ENCODE measurements around the gene ABO. TPM values are rescaled to one million over a fixed set of nuclear protein-coding genes. Genes with fewer than 3 reads are reported as not detected.
A peak's percentile ranks its signal among the peaks of the same experiment; 100 is the strongest.

ABO gene
- total RNA-seq, 3 donors from 2014 or later, result 25.6 to 114 (median 102) TPM

DNA sequence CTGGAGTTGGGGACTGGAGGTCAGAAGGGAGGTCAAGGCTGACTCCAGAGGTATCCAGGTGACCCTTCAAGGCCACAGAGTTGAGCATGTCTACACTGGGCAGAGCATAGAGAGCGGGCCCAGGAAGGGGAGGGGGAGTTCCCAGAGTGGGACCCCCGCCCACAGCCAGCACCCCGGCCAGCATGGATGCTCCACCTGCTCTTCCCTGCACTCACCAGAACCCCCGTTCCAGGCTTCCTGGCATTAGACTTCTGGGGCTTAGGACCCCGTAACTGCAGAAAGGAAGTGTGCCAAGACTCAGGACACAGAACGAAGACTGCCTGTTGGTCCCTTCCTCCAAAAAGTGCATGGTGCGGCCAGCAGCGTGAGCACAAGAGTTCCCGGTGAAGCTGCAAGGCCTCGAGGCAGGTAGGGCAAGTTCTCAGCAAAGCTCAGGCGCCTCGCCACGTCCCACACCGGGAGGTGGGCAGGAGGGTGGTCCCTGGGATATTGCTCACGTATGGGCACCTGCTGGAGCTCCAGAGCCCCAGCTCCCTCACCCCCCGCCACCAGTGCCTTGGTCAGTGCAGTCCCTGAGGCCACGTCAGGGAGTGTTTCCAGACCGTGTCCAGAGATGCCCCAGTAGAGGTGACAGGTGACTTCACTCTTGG lies 13.8 kb downstream of the ABO start:
- intact Hi-C loops (cut with DNase I, micrococcal nuclease), result no loop called here
- Histone ChIP-seq H3K4me1 (ENCODE audit: low read depth) (no peaks in the 10 kb centered on the region), H3K9me3 (no peaks in the 10 kb centered on the region), H3K36me3 (ENCODE audit: low read depth) (no peaks in the 10 kb centered on the region), H3K4me3 (no peak overlapping the region)
- TF ChIP-seq, protein P1, sequence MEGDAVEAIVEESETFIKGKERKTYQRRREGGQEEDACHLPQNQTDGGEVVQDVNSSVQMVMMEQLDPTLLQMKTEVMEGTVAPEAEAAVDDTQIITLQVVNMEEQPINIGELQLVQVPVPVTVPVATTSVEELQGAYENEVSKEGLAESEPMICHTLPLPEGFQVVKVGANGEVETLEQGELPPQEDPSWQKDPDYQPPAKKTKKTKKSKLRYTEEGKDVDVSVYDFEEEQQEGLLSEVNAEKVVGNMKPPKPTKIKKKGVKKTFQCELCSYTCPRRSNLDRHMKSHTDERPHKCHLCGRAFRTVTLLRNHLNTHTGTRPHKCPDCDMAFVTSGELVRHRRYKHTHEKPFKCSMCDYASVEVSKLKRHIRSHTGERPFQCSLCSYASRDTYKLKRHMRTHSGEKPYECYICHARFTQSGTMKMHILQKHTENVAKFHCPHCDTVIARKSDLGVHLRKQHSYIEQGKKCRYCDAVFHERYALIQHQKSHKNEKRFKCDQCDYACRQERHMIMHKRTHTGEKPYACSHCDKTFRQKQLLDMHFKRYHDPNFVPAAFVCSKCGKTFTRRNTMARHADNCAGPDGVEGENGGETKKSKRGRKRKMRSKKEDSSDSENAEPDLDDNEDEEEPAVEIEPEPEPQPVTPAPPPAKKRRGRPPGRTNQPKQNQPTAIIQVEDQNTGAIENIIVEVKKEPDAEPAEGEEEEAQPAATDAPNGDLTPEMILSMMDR (IDR thresholded peaks at IDR 0.05), result no peak
- ATAC-seq (no peak), DNase-seq (peak in 1 of 3 donors; percentile 1)

DNA sequence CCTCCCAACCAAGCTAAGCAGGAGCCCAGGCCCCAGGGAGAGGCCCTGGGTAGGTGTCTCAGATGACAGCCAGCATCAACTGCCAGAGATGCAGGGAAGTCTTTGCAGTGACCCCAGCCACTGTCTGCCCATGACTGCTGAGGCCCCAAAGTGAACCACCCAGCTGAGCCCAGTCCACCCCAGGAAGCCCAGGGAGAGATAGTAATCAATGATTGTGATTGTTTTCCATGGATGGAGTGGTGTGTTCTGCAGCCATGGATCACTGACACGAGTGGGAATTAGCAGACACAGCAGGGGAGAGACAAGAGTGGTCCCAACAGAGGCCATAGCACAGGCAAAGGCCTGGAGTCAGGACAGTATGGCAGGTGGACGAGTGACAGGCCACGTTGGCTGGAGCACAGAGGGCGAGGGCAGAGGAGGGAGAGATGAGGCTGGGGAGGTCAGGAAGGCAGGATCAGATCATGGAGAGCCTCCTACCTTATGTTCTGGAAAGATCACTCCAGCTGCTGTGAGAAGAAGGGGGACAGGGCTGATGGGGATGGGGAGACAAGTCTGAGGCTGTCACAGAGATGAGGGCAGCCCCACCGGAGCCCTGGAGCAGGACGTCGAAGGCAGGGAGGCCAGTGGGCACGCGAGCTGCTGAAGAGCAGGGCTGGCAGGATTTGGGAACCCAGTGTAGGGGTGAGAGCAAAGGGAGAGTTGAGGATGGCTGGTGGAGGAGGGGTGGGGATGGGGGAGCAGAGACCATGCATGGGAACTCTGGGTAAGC lies 14.5 kb downstream of the ABO start:
- H3K4me3 ChIP-seq, result no peak overlapping the region

DNA sequence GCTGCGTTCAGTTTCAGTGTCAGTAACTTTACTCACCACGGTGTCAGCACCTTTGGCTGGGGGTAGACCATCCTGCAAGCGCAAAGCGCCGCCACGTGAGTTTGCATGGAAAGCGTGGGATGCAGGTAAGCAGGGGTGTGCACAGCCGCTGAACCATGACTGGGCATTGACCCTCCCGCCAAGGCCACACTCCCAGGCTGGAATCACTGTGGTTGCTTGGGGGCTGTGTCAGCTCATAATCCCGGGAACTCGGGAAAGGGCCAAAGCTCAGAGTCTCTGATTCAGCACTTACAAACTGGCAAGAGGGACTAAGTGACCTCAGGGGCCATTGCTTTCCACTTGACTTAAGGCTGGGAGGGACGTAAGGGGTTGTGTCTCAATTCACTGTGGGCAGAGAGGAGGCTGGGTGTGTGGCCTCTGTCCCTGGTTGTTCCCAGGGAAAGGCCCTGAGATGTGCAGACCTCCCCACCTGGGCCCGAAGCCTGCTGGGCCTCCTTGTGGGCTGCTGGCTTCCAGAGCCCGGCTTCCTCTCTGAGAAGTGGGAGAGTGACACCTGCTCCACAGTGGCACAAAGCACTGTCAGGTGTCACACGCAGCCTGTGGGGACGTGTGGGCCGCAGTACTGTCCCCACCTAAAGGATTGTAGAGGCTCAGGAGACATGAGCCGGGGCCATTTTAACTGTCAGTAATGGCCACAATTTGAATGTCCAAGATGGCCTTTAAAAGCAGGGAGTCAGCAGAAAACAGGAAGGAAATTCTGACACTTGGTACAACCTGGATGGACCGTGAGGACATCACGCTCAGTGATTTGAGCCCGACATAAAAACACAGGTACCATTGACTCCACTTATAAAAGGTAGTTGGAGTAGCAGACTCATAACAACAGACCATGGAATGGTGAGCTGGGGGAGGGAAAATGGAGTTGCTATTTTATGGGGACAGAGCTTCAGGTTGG lies 16.7 kb downstream of the ABO start:
- ATAC-seq (no peak), DNase-seq (peak in 1 of 3 donors; percentile 5)
- intact Hi-C loops (cut with DNase I, micrococcal nuclease), result no loop called here
- no peak overlapping the region for H3K4me3 ChIP-seq
- peaks cover 5% of the 10 kb centered on the region for H3K4me1 ChIP-seq (ENCODE audit: low read depth)
- no peaks in the 10 kb centered on the region for H3K36me3 ChIP-seq (ENCODE audit: low read depth)
- no peaks in the 10 kb centered on the region for H3K9me3 ChIP-seq
- TF ChIP-seq, protein P1 (IDR thresholded peaks at IDR 0.05), result no peak

More for the DNA sequence above, 14.5 kb downstream of the ABO start:
- Histone ChIP-seq H3K9me3 (no peaks in the 10 kb centered on the region), H3K4me1 (ENCODE audit: low read depth) (no peaks in the 10 kb centered on the region), H3K36me3 (ENCODE audit: low read depth) (no peaks in the 10 kb centered on the region)
- DNase-seq (no peak), ATAC-seq (no peak)
- TF ChIP-seq, protein P1 (IDR thresholded peaks at IDR 0.05), result no peak
- intact Hi-C loops (cut with DNase I, micrococcal nuclease), result no loop called here

DNA sequence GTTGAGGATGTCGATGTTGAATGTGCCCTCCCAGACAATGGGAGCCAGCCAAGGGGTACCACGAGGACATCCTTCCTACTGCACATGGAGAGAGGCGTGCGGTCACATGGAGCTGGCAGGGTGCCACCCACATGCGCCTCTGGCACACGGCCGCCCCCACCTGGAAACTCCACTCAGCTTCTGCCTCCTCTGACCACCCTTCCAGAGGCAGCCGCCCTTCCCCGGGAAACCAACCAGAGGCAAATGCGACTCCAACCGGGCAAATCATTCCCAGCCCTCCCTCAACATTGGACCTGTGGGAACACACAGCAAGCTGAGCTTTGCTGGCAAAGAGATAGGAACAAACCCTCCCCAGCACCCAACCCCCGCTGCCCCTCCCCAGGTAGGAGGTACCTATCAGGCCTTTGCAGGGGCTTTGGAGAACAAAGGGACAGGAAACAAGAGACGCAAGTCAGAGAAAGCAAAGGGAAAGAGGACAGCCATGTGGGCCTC lies 17.5 kb downstream of the ABO start:
- H3K4me3 ChIP-seq, result no peak overlapping the region
- H3K9me3 ChIP-seq, result no peaks in the 10 kb centered on the region
- peaks cover 12% of the 10 kb centered on the region for H3K4me1 ChIP-seq (ENCODE audit: low read depth)
- ATAC-seq (no peak), DNase-seq (no peak)
- TF ChIP-seq, protein P1 (IDR thresholded peaks at IDR 0.05), result no peak
- H3K36me3 ChIP-seq (ENCODE audit: low read depth), result no peaks in the 10 kb centered on the region
- intact Hi-C loops (cut with DNase I, micrococcal nuclease), result no loop called here

DNA sequence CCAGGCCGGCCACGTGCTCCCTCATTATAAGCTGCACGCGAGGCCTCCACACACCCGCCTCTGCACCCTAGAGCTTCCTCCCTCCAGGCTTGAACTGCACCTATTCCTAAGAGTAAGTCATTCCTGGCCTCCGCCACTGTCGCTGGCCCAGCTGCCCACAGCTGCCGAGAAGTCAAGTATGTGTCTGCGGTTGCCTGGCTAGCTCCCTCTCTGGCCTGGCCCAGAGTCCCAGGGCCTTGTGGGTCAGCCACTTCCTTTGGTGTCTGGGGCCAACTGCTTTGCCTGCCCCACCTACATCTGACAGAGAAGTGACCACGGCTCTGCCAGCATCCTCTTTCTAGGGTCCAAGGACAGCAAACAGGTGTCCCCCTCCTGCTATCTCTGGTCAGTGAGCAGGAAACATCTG lies 18.3 kb downstream of the ABO start:
- ATAC-seq, result no peak
- DNase-seq, result no peak
- Histone ChIP-seq H3K9me3 (no peaks in the 10 kb centered on the region), H3K4me1 (ENCODE audit: low read depth) (peaks cover 14% of the 10 kb centered on the region), H3K4me3 (no peak overlapping the region), H3K36me3 (ENCODE audit: low read depth) (no peaks in the 10 kb centered on the region)
- intact Hi-C loops (cut with DNase I, micrococcal nuclease), result no loop called here
- TF ChIP-seq, protein P1 (IDR thresholded peaks at IDR 0.05), result no peak

Data from mucosa of descending colon (tissue), 3 donors.